ENCODE measurements around the gene KDM4E. TPM values are rescaled to one million over a fixed set of nuclear protein-coding genes. Genes with fewer than 3 reads are reported as not detected.
"Not testable (repeated sequence)": the region's sequence is repeated elsewhere in the genome, so short reads cannot be mapped to it uniquely, and the experiment has no call there.

KDM4E gene
- polyA plus RNA-seq, 1 of the 3 experiments (the other 2 are of a cell fraction), result 0.02 TPM

DNA sequence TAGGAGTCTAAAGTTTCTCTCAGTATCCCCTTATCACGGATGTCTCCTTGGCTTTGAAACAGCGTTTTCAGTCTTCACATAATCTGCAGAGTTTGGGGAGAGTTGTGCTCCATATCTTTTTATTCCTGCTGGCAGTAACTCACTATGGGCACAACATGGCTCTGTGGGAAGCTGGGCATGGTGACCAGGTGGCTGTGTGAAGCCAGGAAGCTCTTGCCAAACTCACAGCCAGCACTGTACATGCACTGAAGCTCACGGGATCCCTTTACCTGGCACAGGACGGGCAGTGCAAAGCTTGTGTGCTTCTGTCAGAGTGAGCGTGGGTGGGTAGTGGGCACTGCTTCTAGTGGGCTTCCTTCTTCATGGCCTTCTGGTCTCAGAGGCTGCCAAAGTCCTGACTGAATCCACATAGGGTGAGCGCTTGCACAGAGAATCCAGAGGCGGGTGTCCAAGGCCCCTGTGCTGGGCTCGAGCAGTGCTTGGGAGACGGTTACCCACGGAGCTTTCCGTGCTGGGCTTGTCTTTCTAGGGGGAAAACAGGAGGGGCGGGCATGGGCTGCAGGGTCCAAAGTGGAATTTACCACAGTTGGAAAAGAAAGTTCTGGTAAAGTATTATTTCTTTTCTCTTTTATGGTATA, 10.8 kb upstream of the KDM4E start:
- Histone ChIP-seq H3K27me3 (ENCODE audit: insufficient read depth) (no peaks in the 10 kb centered on the region; the same call in 1 of the 2 replicates), H3K79me2 (ENCODE audit: insufficient read depth) (no peaks in the 10 kb centered on the region), H3K36me3 (replicated peaks in 1 of 2; ENCODE audit: control insufficient read depth in 1 of 2, insufficient read depth in 2 of 2, low read length in 1 of 2) (no peaks in the 10 kb centered on the region), H3K4me3 (ENCODE audit: low read depth in 2 of 2, low read length in 1 of 2) (no peak overlapping the region), H3K9me3 (no peaks in the 10 kb centered on the region), H3K27ac (ENCODE audit: low read depth in 2 of 2, low read length in 1 of 2) (no peak overlapping the region), H3K4me1 (ENCODE audit: control insufficient read depth in 1 of 2, insufficient read depth in 2 of 2, low read depth in 1 of 2, low read length in 1 of 2) (no peaks in the 10 kb centered on the region), H4K20me1 (ENCODE audit: insufficient read depth) (no peaks in the 10 kb centered on the region), H3K4me2 (no peak overlapping the region), H3K9ac (no peak overlapping the region), H3F3A (replicated peaks; ENCODE audit: insufficient read depth) (no peaks in the 10 kb centered on the region), H2AFZ (ENCODE audit: low read depth) (no peak overlapping the region), H3K9me2 (no peaks in the 10 kb centered on the region)
- TF ChIP-seq JUND (IDR thresholded peaks at IDR 0.05), result no peak
- no peak for TF ChIP-seq POLR2AphosphoS5 (IDR thresholded peaks at IDR 0.05; ENCODE audit: low read depth, low read length)
- TF ChIP-seq, protein P1, sequence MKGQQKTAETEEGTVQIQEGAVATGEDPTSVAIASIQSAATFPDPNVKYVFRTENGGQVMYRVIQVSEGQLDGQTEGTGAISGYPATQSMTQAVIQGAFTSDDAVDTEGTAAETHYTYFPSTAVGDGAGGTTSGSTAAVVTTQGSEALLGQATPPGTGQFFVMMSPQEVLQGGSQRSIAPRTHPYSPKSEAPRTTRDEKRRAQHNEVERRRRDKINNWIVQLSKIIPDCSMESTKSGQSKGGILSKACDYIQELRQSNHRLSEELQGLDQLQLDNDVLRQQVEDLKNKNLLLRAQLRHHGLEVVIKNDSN (IDR thresholded peaks at IDR 0.05; ENCODE audit: borderline replicate concordance, low read depth), result no peak
- TF ChIP-seq MXI1 (IDR thresholded peaks at IDR 0.05; ENCODE audit: low read depth, low read length), result no peak
- ChIA-PET POLR2A (no interaction called here), CTCF (no interaction called here)
- WGBS (ENCODE audit: low lambda C conversion rate), result 59% methylated on average over 8 of the region's 12 CpGs
- DNase-seq, result no peak

GRCh38 chr11:95016139-95016538, 8.9 kb upstream of the KDM4E start:
- Histone ChIP-seq H3K79me2 (ENCODE audit: insufficient read depth) (no peaks in the 10 kb centered on the region), H3K4me3 (ENCODE audit: low read depth in 2 of 2, low read length in 1 of 2) (no peak overlapping the region), H3K36me3 (replicated peaks in 1 of 2; ENCODE audit: control insufficient read depth in 1 of 2, insufficient read depth in 2 of 2, low read length in 1 of 2) (no peaks in the 10 kb centered on the region), H3K9me3 (no peaks in the 10 kb centered on the region), H3K27ac (ENCODE audit: low read depth in 2 of 2, low read length in 1 of 2) (no peak overlapping the region), H3F3A (replicated peaks; ENCODE audit: insufficient read depth) (no peaks in the 10 kb centered on the region), H3K9me2 (no peaks in the 10 kb centered on the region), H4K20me1 (ENCODE audit: insufficient read depth) (no peaks in the 10 kb centered on the region), H3K4me2 (no peak overlapping the region), H3K9ac (no peak overlapping the region), H2AFZ (ENCODE audit: low read depth) (no peak overlapping the region), H3K4me1 (ENCODE audit: control insufficient read depth in 1 of 2, insufficient read depth in 2 of 2, low read depth in 1 of 2, low read length in 1 of 2) (no peaks in the 10 kb centered on the region), H3K27me3 (ENCODE audit: insufficient read depth) (no peaks in the 10 kb centered on the region)
- DNase-seq, result no peak
- ChIA-PET CTCF (interaction anchor here (0.6 kb wide), 1 partner anchor 732 kb away, joined by 3 read pairs; no protein-coding TSS in a partner anchor), POLR2A (no interaction called here)
- 79% methylated on average over 2 of the region's 2 CpGs for WGBS (ENCODE audit: low lambda C conversion rate)
- no peak for TF ChIP-seq CHD2 (IDR thresholded peaks at IDR 0.05; ENCODE audit: low read length, partially characterized antibody)
- TF ChIP-seq, protein P2, sequence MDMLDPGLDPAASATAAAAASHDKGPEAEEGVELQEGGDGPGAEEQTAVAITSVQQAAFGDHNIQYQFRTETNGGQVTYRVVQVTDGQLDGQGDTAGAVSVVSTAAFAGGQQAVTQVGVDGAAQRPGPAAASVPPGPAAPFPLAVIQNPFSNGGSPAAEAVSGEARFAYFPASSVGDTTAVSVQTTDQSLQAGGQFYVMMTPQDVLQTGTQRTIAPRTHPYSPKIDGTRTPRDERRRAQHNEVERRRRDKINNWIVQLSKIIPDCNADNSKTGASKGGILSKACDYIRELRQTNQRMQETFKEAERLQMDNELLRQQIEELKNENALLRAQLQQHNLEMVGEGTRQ (IDR thresholded peaks at IDR 0.05; ENCODE audit: borderline replicate concordance, low read depth, low read length), result no peak
- TF ChIP-seq, protein P1 (IDR thresholded peaks at IDR 0.05; ENCODE audit: borderline replicate concordance, low read depth), result no peak
- TF ChIP-seq EZH2phosphoT487 (IDR thresholded peaks at IDR 0.05; ENCODE audit: borderline replicate concordance, low read depth), result no peak
- TF ChIP-seq NFIC (IDR thresholded peaks at IDR 0.05; ENCODE audit: borderline replicate concordance), result no peak
- TF ChIP-seq TCF12 (IDR thresholded peaks at IDR 0.05), result no peak

GRCh38 chr11:95021468-95021867, 3.6 kb upstream of the KDM4E start:
- H3K27me3 ChIP-seq (ENCODE audit: insufficient read depth); DNase-seq; H3K9me2 ChIP-seq; H3K4me3 ChIP-seq (ENCODE audit: low read depth in 2 of 2, low read length in 1 of 2); H3K36me3 ChIP-seq (replicated peaks in 1 of 2; ENCODE audit: control insufficient read depth in 1 of 2, insufficient read depth in 2 of 2, low read length in 1 of 2); CTCF ChIA-PET; H3K9ac ChIP-seq; H3K27ac ChIP-seq (ENCODE audit: low read depth in 2 of 2, low read length in 1 of 2); H3F3A ChIP-seq (replicated peaks; ENCODE audit: insufficient read depth); POLR2A ChIA-PET; H3K4me2 ChIP-seq; H3K79me2 ChIP-seq (ENCODE audit: insufficient read depth); H4K20me1 ChIP-seq (ENCODE audit: insufficient read depth); H2AFZ ChIP-seq (ENCODE audit: low read depth); H3K4me1 ChIP-seq (ENCODE audit: control insufficient read depth in 1 of 2, insufficient read depth in 2 of 2, low read depth in 1 of 2, low read length in 1 of 2); H3K9me3 ChIP-seq: not testable (repeated sequence)
- 68% methylated on average over 5 of the region's 5 CpGs for WGBS (ENCODE audit: low lambda C conversion rate)

GRCh38 chr11:95025594-95025993, 536 bp downstream of the KDM4E start:
- POLR2A ChIA-PET; H3K4me2 ChIP-seq; H3K4me1 ChIP-seq (ENCODE audit: control insufficient read depth in 1 of 2, insufficient read depth in 2 of 2, low read depth in 1 of 2, low read length in 1 of 2); H3K36me3 ChIP-seq (replicated peaks in 1 of 2; ENCODE audit: control insufficient read depth in 1 of 2, insufficient read depth in 2 of 2, low read length in 1 of 2); H4K20me1 ChIP-seq (ENCODE audit: insufficient read depth); H3K9me3 ChIP-seq; H3K79me2 ChIP-seq (ENCODE audit: insufficient read depth); H3K9me2 ChIP-seq; H3K27ac ChIP-seq (ENCODE audit: low read depth in 2 of 2, low read length in 1 of 2); H2AFZ ChIP-seq (ENCODE audit: low read depth); H3F3A ChIP-seq (replicated peaks; ENCODE audit: insufficient read depth); CTCF ChIA-PET; H3K27me3 ChIP-seq (ENCODE audit: insufficient read depth); H3K4me3 ChIP-seq (ENCODE audit: low read depth in 2 of 2, low read length in 1 of 2); H3K9ac ChIP-seq; DNase-seq: not testable (repeated sequence)
- 72% methylated on average over 6 of the region's 9 CpGs for WGBS (ENCODE audit: low lambda C conversion rate)

Data from SK-N-SH (cell line).